Muscle layer of colon (tissue), 2 donors: Measurements from ENCODE around the gene PLXNA2.

Experiments
- H3K27ac ChIP-seq: one replicate; pipeline ENCODE4 v1.7.0; 2013; ENCODE audit warnings: low read depth, mild to moderate bottlenecking, low read length, moderate library complexity
- H3K27me3 ChIP-seq, 2 donors: one replicate each; pipeline ENCODE4 v1.7.0; 2013; ENCODE audit warnings: low read length in 2 of 2, mild to moderate bottlenecking in 2 of 2; ENCODE audit not compliant: insufficient read depth in 2 of 2, control insufficient read depth in 1 of 2
- H3K36me3 ChIP-seq: one replicate; pipeline ENCODE4 v1.7.0; 2013; ENCODE audit warnings: mild to moderate bottlenecking, low read length; ENCODE audit not compliant: insufficient read depth
- H3K4me1 ChIP-seq: one replicate; pipeline ENCODE4 v1.7.0; 2013; ENCODE audit warnings: mild to moderate bottlenecking, low read length; ENCODE audit not compliant: insufficient read depth
- H3K4me3 ChIP-seq, 2 donors: one replicate each; pipeline ENCODE4 v1.7.0; 2013; ENCODE audit warnings: low read length in 2 of 2, low read depth in 1 of 2, mild to moderate bottlenecking in 1 of 2, moderate library complexity in 1 of 2
- H3K9ac ChIP-seq: one replicate; pipeline ENCODE4 v1.7.0; 2013; ENCODE audit warnings: low read length
- H3K9me3 ChIP-seq: one replicate; pipeline ENCODE4 v1.7.0; 2013; ENCODE audit warnings: mild to moderate bottlenecking, low read length
- donor health status: abdominal sarcoma.
- donor health status: Adenocarcinoma of cecum.

Gene PLXNA2

DNA sequence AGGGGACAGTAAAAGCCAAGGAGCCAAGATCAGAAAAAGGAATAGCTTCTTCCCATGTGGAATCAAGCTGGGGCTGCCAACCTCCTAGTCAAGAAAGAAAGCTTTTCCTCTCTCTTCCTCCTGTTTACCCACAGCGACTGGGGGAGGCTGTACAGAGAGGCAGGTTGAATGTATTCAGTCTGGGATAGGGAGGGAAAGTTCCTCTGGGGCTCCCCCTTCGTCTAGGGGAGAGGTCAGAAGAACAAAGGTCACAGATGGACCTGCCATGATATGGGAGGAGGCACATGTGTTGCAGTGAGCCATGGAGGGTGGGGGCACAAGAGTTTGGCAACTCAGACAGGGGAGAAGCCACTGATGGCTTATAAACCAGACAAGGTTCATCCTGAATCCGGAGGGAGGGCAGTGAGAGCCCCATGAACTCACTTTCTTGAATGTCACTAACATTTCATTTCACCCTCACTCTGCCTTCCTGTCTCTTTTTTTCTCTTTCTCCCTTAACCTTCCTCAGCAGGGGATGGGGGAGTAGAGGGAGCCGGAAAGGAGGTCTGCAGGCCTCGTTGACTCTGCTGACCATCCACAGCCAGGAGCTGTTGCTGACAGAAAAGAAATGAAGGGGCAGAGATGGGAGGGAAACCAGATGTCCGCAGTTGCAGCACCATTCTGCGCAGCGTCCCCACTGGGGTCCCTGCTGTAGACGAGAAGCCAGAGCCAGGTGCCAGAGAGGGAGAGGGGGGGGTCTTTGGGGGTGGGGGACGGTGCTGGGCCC lies 61.1 kb downstream of the PLXNA2 start:
- Histone ChIP-seq H3K4me3 (no peak overlapping the region), H3K36me3 (no peaks in the 10 kb centered on the region), H3K9ac (no peak overlapping the region), H3K9me3 (no peaks in the 10 kb centered on the region), H3K27ac (no peak overlapping the region), H3K4me1 (peaks cover 47% of the 10 kb centered on the region), H3K27me3 (no peaks in the 10 kb centered on the region)

DNA sequence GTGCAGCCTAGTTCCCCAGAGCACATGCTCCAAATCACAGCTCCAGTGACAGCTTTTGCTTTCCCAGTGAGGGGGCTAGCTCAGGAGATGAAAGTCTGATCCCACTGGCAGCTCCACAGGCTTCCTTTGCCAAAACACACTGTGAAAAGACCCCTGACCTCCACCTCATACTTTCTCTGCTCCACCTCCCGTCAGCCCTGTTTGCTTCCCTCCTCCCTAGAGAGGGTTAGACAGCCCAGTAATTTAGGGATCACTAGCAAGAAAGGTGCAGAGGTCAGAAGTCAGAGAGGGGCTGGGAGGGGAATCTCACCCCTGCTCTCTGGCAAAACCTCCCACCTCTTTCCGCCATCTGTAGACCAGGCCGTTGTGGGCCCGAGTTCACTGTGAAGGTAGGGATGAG lies 62.8 kb downstream of the PLXNA2 start:
- no peak overlapping the region for H3K27ac ChIP-seq
- H3K36me3 ChIP-seq, result no peaks in the 10 kb centered on the region
- peaks cover 47% of the 10 kb centered on the region for H3K4me1 ChIP-seq
- no peaks in the 10 kb centered on the region for H3K9me3 ChIP-seq
- no peaks in the 10 kb centered on the region for H3K27me3 ChIP-seq
- no peak overlapping the region for H3K9ac ChIP-seq
- no peak overlapping the region for H3K4me3 ChIP-seq

DNA sequence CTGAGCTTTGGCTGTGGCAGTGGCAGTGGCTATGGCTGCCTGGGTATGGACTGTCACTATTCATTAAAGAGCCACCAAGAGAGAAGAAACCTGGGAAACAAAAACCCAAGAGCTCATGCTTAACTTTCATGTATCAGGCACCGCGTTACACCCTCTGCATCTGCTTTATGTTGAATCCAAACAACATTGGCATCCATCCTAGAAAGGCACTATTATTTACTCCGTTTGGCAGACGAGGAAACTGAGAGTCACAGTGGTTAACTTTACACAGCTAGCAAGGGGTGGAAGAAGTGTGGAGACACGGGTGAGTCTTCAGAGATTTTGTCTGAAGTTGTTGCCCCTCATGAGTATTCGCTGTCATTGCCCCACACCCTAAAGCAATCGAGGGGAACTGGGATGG lies 63.8 kb downstream of the PLXNA2 start:
- no peak overlapping the region for H3K27ac ChIP-seq
- H3K4me3 ChIP-seq, result no peak overlapping the region
- no peaks in the 10 kb centered on the region for H3K27me3 ChIP-seq
- no peaks in the 10 kb centered on the region for H3K36me3 ChIP-seq
- H3K4me1 ChIP-seq, result peaks cover 40% of the 10 kb centered on the region
- H3K9ac ChIP-seq, result no peak overlapping the region
- H3K9me3 ChIP-seq, result no peaks in the 10 kb centered on the region

DNA sequence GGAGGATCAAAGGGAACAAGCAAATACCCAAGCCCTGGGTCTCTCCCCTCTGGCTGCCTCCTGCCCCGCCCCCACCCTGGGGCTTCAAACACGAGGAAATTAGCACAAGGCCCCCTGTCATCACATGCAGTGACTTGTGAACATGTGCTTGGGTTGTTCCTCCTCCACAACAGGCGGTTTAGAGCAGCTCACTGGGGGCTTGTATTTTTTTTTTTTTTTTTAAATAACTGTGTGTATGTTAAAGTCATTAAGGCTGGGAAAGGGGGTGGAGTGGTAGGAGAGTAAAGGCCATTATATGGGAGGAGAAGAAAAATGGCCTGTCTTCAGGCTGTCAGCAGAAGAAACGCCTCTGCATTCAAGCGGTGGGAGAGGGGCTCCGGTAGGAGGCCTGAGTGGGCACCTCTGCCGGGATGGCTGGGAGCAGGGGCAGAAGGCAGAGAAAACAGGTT lies 64.2 kb downstream of the PLXNA2 start:
- Histone ChIP-seq H3K27me3 (no peaks in the 10 kb centered on the region), H3K9ac (no peak overlapping the region), H3K4me1 (peaks cover 36% of the 10 kb centered on the region), H3K36me3 (no peaks in the 10 kb centered on the region), H3K4me3 (no peak overlapping the region), H3K27ac (no peak overlapping the region), H3K9me3 (no peaks in the 10 kb centered on the region)

DNA sequence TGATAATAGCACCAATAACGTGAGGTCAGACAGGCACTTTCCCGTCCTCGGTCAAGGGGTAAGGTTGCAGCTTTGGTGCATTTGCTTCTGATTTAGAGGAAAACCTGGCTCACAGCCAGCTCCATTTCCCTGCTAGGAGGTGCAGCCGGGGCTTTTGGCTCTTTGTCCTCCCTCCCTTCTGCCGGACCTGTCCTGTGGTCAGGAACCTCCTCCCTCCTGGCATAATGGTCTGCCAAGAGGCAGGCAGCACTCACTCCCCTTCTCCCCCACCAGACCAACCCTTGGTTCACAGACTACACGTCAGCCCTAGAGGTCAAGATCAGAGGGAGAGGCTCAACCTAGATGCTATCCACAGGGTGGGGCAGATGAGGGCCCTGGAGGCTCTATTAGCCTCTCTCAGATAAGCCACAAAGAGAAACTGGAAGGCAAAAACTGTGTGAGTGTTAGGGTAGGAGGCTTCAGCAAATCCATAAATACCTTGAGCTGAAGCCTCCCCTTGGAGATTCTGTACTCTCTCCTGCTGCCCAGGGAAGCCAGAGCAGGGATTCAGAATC lies 64.8 kb downstream of the PLXNA2 start:
- Histone ChIP-seq H3K27ac (no peak overlapping the region), H3K4me1 (peaks cover 30% of the 10 kb centered on the region), H3K9ac (no peak overlapping the region), H3K36me3 (no peaks in the 10 kb centered on the region), H3K4me3 (no peak overlapping the region), H3K9me3 (no peaks in the 10 kb centered on the region), H3K27me3 (no peaks in the 10 kb centered on the region)

DNA sequence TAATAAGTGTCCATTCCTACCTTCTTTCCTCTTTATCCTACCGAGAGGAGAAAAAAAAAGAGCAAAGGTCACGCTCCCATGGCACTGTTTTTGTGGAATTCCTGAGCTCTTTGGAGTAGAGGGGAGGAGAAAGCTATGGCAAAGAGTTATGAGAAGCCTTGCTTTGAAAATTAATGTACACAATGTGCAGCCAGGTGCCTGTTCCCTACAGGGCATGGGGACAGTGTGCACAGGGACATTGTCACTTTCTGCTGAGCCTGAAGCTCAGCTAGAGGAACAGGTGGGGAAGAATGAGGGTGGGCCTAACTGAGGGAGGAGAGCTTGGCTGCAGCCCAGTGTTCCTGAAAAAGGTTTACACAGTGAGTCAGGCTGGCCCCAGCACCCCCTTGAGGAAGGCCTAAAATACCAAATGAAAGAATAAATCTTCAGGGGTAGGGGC lies 66.1 kb downstream of the PLXNA2 start:
- no peaks in the 10 kb centered on the region for H3K9me3 ChIP-seq
- no peak overlapping the region for H3K4me3 ChIP-seq
- H3K4me1 ChIP-seq, result peaks cover 24% of the 10 kb centered on the region
- no peaks in the 10 kb centered on the region for H3K27me3 ChIP-seq
- H3K9ac ChIP-seq, result no peak overlapping the region
- no peaks in the 10 kb centered on the region for H3K36me3 ChIP-seq
- no peak overlapping the region for H3K27ac ChIP-seq

DNA sequence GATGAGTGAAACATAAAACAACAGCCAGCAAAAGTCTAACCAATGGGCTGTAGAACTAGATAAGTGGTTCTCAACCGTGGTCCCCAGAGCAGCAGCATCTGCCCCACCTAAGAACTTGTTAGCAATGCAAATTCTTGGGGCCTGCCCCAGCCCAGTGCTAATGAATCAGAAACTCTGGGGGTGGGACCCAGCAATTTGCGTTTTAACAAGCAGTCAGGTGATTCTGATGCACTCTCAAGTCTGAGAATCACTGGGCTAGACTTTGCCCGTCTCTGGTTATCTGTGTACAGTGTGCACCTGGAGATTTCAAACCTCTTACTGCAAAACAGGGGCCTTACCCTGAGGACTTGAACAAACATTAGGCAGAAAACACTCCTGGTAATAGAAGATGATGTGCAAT lies 66.5 kb downstream of the PLXNA2 start:
- Histone ChIP-seq H3K27ac (no peak overlapping the region), H3K9ac (no peak overlapping the region), H3K36me3 (no peaks in the 10 kb centered on the region), H3K4me3 (no peak overlapping the region), H3K27me3 (no peaks in the 10 kb centered on the region), H3K9me3 (no peaks in the 10 kb centered on the region), H3K4me1 (peaks cover 26% of the 10 kb centered on the region)

DNA sequence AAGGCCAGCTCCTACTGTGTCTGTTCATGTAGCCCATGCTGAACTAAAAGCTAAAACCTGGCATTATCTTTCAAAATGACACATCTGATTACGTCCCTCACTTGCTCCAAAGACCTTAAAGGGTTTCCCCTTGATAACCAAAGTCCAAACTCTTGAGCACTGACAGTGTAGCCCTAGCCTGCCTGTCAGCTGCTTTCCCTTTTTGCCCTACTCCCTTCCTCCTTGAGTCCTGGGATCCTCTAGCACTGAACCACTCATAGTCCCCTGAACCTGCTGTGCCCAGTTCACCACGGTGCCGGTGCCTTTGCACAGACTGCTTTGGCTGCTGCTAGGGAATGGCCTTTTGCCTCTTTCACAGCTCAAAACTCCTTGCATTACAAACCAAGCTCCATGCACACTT lies 67.5 kb downstream of the PLXNA2 start:
- Histone ChIP-seq H3K9me3 (no peaks in the 10 kb centered on the region), H3K27me3 (no peaks in the 10 kb centered on the region), H3K9ac (no peak overlapping the region), H3K27ac (no peak overlapping the region), H3K4me1 (peaks cover 30% of the 10 kb centered on the region), H3K4me3 (no peak overlapping the region), H3K36me3 (no peaks in the 10 kb centered on the region)

DNA sequence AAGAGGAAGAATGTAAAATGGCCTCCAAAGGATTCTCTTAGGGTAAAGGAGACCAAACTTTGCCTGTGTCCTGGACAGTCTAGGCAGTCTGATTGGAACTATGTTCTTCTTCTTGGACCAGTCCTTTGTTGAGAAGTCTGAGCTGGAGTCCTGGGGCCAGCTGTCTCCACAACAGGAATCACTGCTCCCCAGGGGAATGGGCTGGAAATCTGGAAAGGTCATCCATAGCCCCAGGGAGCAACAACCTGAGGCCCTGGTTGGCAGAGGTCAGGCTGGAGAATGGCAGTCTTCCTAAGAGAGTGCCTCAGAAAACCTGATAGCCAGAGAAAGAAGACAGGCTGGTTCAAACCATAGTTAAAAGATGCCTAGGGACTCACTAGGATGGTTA lies 68.7 kb downstream of the PLXNA2 start:
- Histone ChIP-seq H3K4me3 (no peak overlapping the region), H3K9ac (no peak overlapping the region), H3K27me3 (no peaks in the 10 kb centered on the region), H3K9me3 (no peaks in the 10 kb centered on the region), H3K4me1 (peaks cover 19% of the 10 kb centered on the region), H3K36me3 (no peaks in the 10 kb centered on the region), H3K27ac (no peak overlapping the region)

DNA sequence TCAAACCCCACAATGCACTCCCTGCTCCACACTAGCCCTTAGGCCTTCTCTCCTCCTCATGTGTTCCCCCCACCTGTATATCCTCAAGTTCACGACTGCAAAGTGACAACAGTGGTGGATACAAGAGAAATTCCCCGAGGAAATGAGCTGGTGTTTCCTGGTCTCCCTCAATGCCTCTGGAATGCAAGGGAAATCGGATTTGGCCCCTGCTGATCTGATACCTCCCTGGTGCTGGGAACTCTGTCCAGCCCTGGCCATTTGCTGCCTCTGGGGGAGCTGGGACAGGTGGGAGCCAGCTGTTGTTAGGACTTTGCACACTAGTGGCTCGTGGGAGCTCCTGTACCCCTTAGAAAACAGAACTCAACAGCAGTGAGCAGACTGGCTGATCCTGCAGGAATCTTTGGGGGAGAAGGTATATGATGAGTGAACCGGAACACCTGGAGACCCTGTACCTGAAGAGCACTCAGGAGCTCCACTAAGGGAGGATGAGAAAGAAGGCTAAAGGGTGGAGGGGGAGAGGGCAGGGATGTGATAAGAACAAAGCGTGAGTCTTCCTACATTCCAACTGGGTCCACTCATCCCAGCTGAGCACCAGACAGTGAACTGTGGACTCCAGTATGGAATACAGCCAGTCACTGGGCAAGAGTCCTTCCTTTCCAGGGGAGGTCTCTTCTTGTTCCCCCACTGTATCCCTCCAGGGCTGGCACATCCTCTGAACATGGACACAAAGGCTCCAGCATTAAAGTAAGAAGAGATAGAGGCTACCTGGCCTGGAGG lies 69.3 kb downstream of the PLXNA2 start:
- H3K4me1 ChIP-seq, result peaks cover 20% of the 10 kb centered on the region
- no peak overlapping the region for H3K27ac ChIP-seq

DNA sequence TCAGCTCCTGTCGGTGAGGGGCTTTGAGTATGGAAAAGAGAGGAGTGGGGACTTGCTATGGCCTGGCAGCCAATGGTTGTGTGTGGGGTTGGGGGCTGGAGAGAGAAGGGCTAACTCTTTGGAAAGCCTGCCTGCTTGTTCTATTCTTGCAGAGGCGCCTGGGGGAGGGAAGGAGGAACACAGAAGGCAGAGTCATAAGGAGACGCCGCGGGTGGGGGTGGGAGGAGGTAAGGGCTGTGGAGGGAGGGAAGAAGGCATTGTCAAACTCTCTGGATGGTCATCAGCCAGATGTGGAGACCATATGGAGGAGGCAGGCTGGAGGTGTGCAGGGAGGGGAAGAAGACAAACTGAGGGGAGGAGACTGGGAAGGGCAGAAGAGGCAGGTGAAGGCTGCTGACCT lies 70.0 kb downstream of the PLXNA2 start:
- H3K9me3 ChIP-seq, result no peaks in the 10 kb centered on the region
- H3K27me3 ChIP-seq, result no peaks in the 10 kb centered on the region
- H3K9ac ChIP-seq, result no peak overlapping the region
- H3K36me3 ChIP-seq, result no peaks in the 10 kb centered on the region
- peaks cover 13% of the 10 kb centered on the region for H3K4me1 ChIP-seq
- no peak overlapping the region for H3K4me3 ChIP-seq
- no peak overlapping the region for H3K27ac ChIP-seq

More for the DNA sequence above, 69.3 kb downstream of the PLXNA2 start:
- Histone ChIP-seq H3K4me3 (no peak overlapping the region), H3K36me3 (no peaks in the 10 kb centered on the region), H3K9ac (no peak overlapping the region), H3K9me3 (no peaks in the 10 kb centered on the region), H3K27me3 (no peaks in the 10 kb centered on the region)
